ENCODE data around the gene VSIR.

DNA sequence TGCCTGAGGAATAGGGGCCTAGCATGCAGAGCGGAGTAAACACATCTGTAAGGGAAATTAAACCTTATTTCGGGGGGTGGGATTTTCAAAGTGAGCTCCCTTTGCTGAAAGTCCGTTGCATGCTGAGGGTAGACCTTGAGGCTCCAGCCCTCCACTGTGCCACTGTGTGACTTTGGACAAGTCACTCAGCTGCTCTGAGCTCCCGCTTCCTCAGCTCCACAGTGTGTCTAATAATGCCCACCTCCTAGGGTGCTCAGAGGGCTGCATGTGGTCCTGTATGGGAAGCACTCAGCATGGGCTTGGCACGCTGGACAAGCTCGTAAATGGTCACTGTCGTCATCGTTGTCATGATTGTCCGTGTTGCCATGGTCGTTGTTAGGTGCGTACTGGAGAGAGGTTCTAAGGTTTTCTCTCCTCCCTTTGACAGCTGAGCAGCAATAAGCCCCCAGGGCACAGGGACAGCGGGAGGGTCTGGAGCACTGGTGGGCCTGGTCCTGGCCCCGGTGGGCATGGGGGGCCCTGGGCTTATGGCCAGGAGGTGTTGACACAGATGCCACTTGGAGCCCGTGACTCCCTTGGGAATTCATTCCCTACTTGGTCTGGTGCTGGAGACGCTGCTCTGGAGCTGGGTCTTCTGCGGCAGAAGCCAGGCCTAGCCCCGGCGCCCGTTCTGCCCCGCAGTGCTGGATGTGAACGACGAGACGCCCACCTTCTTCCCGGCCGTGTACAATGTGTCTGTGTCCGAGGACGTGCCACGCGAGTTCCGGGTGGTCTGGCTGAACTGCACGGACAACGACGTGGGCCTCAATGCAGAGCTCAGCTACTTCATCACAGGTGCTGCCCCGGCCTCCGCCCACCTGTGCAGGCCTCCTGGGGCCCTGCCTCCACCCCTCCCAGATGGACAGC, 66.9 kb downstream of the VSIR start:
- TF ChIP-seq CTCF (IDR thresholded peaks at IDR 0.05 in 8 of 11, conservative IDR thresholded peaks at IDR 0.05 in 3 of 11) (no peak), POLR2AphosphoS5 (IDR thresholded peaks at IDR 0.05) (no peak), POLR2A (IDR thresholded peaks at IDR 0.05) (no peak)
